ENCODE results near the gene KCNS3. TPM values are rescaled to one million over a fixed set of nuclear protein-coding genes. Genes with fewer than 3 reads are reported as not detected.

Gene KCNS3
- total and polyA plus RNA-seq, 5 experiments from 2014 or later = not detected

Other genes starting within 250 kb of the KCNS3 start
- 10 to 100 TPM; 18.8 to 22.5 TPM for gene SMC6, start 124.9 kb upstream of the KCNS3 start, total RNA-seq
- gene SMC6, start 124.9 kb upstream of the KCNS3 start, polyA plus RNA-seq = 1 to 10 TPM; 7.7 to 8.7 (median 8.4) TPM
- 1 to 10 TPM; 7.9 to 8.2 TPM for gene GEN1, start 124.5 kb upstream of the KCNS3 start, total RNA-seq
- gene GEN1, start 124.5 kb upstream of the KCNS3 start, polyA plus RNA-seq = 1 to 10 TPM in 2 of 3 donors, under 1 TPM in 1; 0.80 to 2.1 (median 1.2) TPM
- gene MSGN1, start 62.2 kb upstream of the KCNS3 start, total RNA-seq = not detected
- not detected for gene MSGN1, start 62.2 kb upstream of the KCNS3 start, polyA plus RNA-seq